CD8-positive, alpha-beta memory T cell (primary cell): ENCODE measurements around the gene FMNL3. TPM values are rescaled to one million over a fixed set of nuclear protein-coding genes. Genes with fewer than 3 reads are reported as not detected.

Experiments
- CTCF ChIA-PET: fragments of 350-600 bp; sonication (Branson Sonifier 250); formaldehyde crosslinking; loops from one replicate; lab custom pipeline; 2021; ENCODE audit warnings: antibody characterized with exemption; lab: Charles Lee
- POLR2A ChIA-PET: fragments of 350-600 bp; sonication (Branson Sonifier 250); formaldehyde crosslinking; loops from one replicate; lab custom pipeline; 2021; ENCODE audit warnings: antibody characterized with exemption; lab: Charles Lee
- DNase-seq, 5 donors: peaks; one replicate each; pipeline versions ENCODE4 v3.0.0 to v3.0.0-alpha.2; 2020 to 2022; ENCODE audit warnings: mixed read lengths in 1 of 5
- H3K27ac ChIP-seq: one replicate; pipeline ENCODE4 v1.7.0; 2013; ENCODE audit warnings: low read depth, mild to moderate bottlenecking, low read length, moderate library complexity
- H3K27me3 ChIP-seq: 2 replicates; pipeline ENCODE4 v1.7.0; 2013; ENCODE audit warnings: low read length, mild to moderate bottlenecking; ENCODE audit not compliant: insufficient read depth, poor library complexity, severe bottlenecking
- H3K36me3 ChIP-seq: 2 replicates; pipeline ENCODE4 v1.7.0; 2013; ENCODE audit warnings: mild to moderate bottlenecking, low read length, moderate library complexity; ENCODE audit not compliant: insufficient read depth
- H3K4me1 ChIP-seq: 2 replicates; pipeline ENCODE4 v1.7.0; 2013; ENCODE audit warnings: mild to moderate bottlenecking, low read length, moderate library complexity; ENCODE audit not compliant: insufficient read depth
- H3K4me3 ChIP-seq: 2 replicates; pipeline ENCODE4 v1.7.0; 2013; ENCODE audit warnings: mild to moderate bottlenecking, low read length
- H3K9me3 ChIP-seq: 2 replicates; pipeline ENCODE4 v1.7.0; 2013; ENCODE audit warnings: mild to moderate bottlenecking, low read length
- H3K27ac Mint-ChIP-seq, 8 donors: one replicate each; pipeline ENCODE4 v1.8.0; 2020 to 2021; ENCODE audit warnings: mixed read lengths in 8 of 8, mild to moderate bottlenecking in 6 of 8, inconsistent platforms in 3 of 8, moderate library complexity in 3 of 8
- H3K27me3 Mint-ChIP-seq, 2 donors: one replicate each; pipeline ENCODE4 v1.8.0; 2020 to 2021; ENCODE audit warnings: mixed read lengths in 2 of 2, mild to moderate bottlenecking in 1 of 2, moderate library complexity in 1 of 2
- H3K36me3 Mint-ChIP-seq, 3 donors: one replicate each; pipeline ENCODE4 v1.8.0; 2020 to 2021; ENCODE audit warnings: mixed read lengths in 3 of 3, inconsistent platforms in 1 of 3, mild to moderate bottlenecking in 1 of 3
- H3K4me1 Mint-ChIP-seq, 3 donors: one replicate each; pipeline ENCODE4 v1.8.0; 2020 to 2021; ENCODE audit warnings: mixed read lengths in 3 of 3, inconsistent platforms in 1 of 3, mild to moderate bottlenecking in 1 of 3
- H3K4me3 Mint-ChIP-seq, 7 donors: one replicate each; pipeline ENCODE4 v1.8.0; 2020 to 2021; ENCODE audit warnings: mixed read lengths in 7 of 7, mild to moderate bottlenecking in 6 of 7, moderate library complexity in 4 of 7, inconsistent platforms in 2 of 7
- H3K9me3 Mint-ChIP-seq, 5 donors: one replicate each; pipeline ENCODE4 v1.8.0; 2020 to 2022; ENCODE audit warnings: mixed read lengths in 5 of 5, mild to moderate bottlenecking in 3 of 5, moderate library complexity in 2 of 5, inconsistent platforms in 1 of 5
- polyA plus RNA-seq: library from polyadenylated mRNA; unstranded; fragments of 300-500 nt; fragmentation: Illumina TruSeq; gene quantifications from one replicate; pipeline ENCODE4 v1.2.3, GENCODE V29; 2021
- total RNA-seq, 2 experiments: library from RNA; stranded (reverse); gene quantifications; one replicate each; pipeline ENCODE4 v1.2.3, GENCODE V29; 2021

FMNL3 gene
- total and polyA plus RNA-seq, 3 experiments from 2014 or later, result 6.3 to 36.7 (median 35.8) TPM

GRCh38 chr12:49687941-49688340 is 19.3 kb downstream of the FMNL3 start:
- ChIA-PET CTCF (no interaction called here), POLR2A (interaction anchor here (1.2 kb wide), 1 partner anchor 43 kb away, joined by 8 read pairs; no protein-coding TSS in a partner anchor)
- Mint-ChIP-seq H3K4me3 (no peak overlapping the region), H3K9me3 (no peaks in the 10 kb centered on the region), H3K27ac (peak overlapping the region in 1 of 8 donors; percentile 51), H3K36me3 (peaks cover 0 to 2% (median 0%) of the 10 kb centered on the region in 3 donors), H3K27me3 (no peaks in the 10 kb centered on the region), H3K4me1 (peaks cover 34 to 63% (median 48%) of the 10 kb centered on the region in 3 donors)
- Histone ChIP-seq H3K36me3 (no peaks in the 10 kb centered on the region), H3K4me1 (peaks cover 34% of the 10 kb centered on the region), H3K4me3 (no peak overlapping the region), H3K27ac (no peak overlapping the region), H3K9me3 (no peaks in the 10 kb centered on the region), H3K27me3 (no peaks in the 10 kb centered on the region)
- no peak for DNase-seq

GRCh38 chr12:49684310-49684854 is 22.8 kb downstream of the FMNL3 start:
- Mint-ChIP-seq H3K36me3 (peaks cover 0 to 2% (median 0%) of the 10 kb centered on the region in 3 donors), H3K4me1 (peaks cover 27 to 56% (median 45%) of the 10 kb centered on the region in 3 donors), H3K27me3 (no peaks in the 10 kb centered on the region), H3K9me3 (no peaks in the 10 kb centered on the region), H3K27ac (peak overlapping the region in 4 of 8 donors; percentile 18 to 43 (median 26)), H3K4me3 (peak overlapping the region in 1 of 7 donors; percentile 4)
- ChIA-PET POLR2A (interaction anchor here (1.1 kb wide), 1 partner anchor 22 kb away, joined by 3 read pairs; the partner anchor contains the start of gene FMNL3), CTCF (interaction anchor here (1.0 to 2.5 kb wide), 3 partner anchors 37 to 48 kb away, joined by 3 to 6 read pairs (median 4); no protein-coding TSS in a partner anchor)
- Histone ChIP-seq H3K27ac (no peak overlapping the region), H3K27me3 (no peaks in the 10 kb centered on the region), H3K4me3 (no peak overlapping the region), H3K9me3 (no peaks in the 10 kb centered on the region), H3K4me1 (peaks cover 16% of the 10 kb centered on the region), H3K36me3 (no peaks in the 10 kb centered on the region)
- no peak for DNase-seq

GRCh38 chr12:49683599-49684309 is 23.5 kb downstream of the FMNL3 start:
- peaks cover 0 to 2% (median 0%) of the 10 kb centered on the region in 3 donors for H3K36me3 Mint-ChIP-seq
- H3K27me3 ChIP-seq, result no peaks in the 10 kb centered on the region
- H3K27ac ChIP-seq, result no peak overlapping the region
- peak overlapping the region in 1 of 7 donors; percentile 25 for H3K4me3 Mint-ChIP-seq
- H3K27me3 Mint-ChIP-seq, result no peaks in the 10 kb centered on the region
- H3K4me3 ChIP-seq, result no peak overlapping the region
- H3K36me3 ChIP-seq, result no peaks in the 10 kb centered on the region
- ChIA-PET POLR2A (interaction anchor here (1.1 kb wide), 1 partner anchor 23 kb away, joined by 3 read pairs; the partner anchor contains the start of gene FMNL3), CTCF (interaction anchor here (1.0 to 2.5 kb wide), 3 partner anchors 37 to 47 kb away, joined by 3 to 6 read pairs (median 4); no protein-coding TSS in a partner anchor)
- peaks cover 11% of the 10 kb centered on the region for H3K4me1 ChIP-seq
- DNase-seq, result no peak
- H3K27ac Mint-ChIP-seq, result peak overlapping the region in 6 of 8 donors; percentile 7 to 62 (median 48)
- peaks cover 27 to 56% (median 41%) of the 10 kb centered on the region in 3 donors for H3K4me1 Mint-ChIP-seq
- no peaks in the 10 kb centered on the region for H3K9me3 Mint-ChIP-seq
- H3K9me3 ChIP-seq, result no peaks in the 10 kb centered on the region

GRCh38 chr12:49680075-49680474 is 27.1 kb downstream of the FMNL3 start:
- H3K27me3 ChIP-seq, result no peaks in the 10 kb centered on the region
- H3K4me3 ChIP-seq, result no peak overlapping the region
- H3K9me3 ChIP-seq, result no peaks in the 10 kb centered on the region
- peaks cover 38 to 64% (median 55%) of the 10 kb centered on the region in 3 donors for H3K4me1 Mint-ChIP-seq
- no peak overlapping the region for H3K4me3 Mint-ChIP-seq
- no peaks in the 10 kb centered on the region for H3K9me3 Mint-ChIP-seq
- H3K27me3 Mint-ChIP-seq, result no peaks in the 10 kb centered on the region
- no peaks in the 10 kb centered on the region for H3K36me3 ChIP-seq
- H3K27ac Mint-ChIP-seq, result peak overlapping the region in 2 of 8 donors; percentile 42 to 44
- H3K27ac ChIP-seq, result no peak overlapping the region
- no peaks in the 10 kb centered on the region for H3K36me3 Mint-ChIP-seq
- no peak for DNase-seq
- ChIA-PET POLR2A (interaction anchor here (0.6 kb wide), 1 partner anchor 15 kb away, joined by 3 read pairs; no protein-coding TSS in a partner anchor), CTCF (interaction anchor here (0.9 to 2.1 kb wide), 4 partner anchors 10 to 36 kb away, joined by 4 to 11 read pairs (median 4); no protein-coding TSS in a partner anchor)
- H3K4me1 ChIP-seq, result peaks cover 32% of the 10 kb centered on the region

- no peaks in the 10 kb centered on the region for H3K9me3 Mint-ChIP-seq
- CTCF ChIA-PET, result interaction anchor here (1.7 to 2.1 kb wide), 2 partner anchors 12 to 34 kb away, joined by 4 to 11 read pairs; no protein-coding TSS in a partner anchor
- H3K4me3 Mint-ChIP-seq, result no peak overlapping the region
- no peaks in the 10 kb centered on the region for H3K36me3 ChIP-seq
- H3K4me1 ChIP-seq, result peaks cover 37% of the 10 kb centered on the region
- no peaks in the 10 kb centered on the region for H3K27me3 ChIP-seq
- peaks cover 40 to 64% (median 55%) of the 10 kb centered on the region in 3 donors for H3K4me1 Mint-ChIP-seq
- H3K4me3 ChIP-seq, result no peak overlapping the region
- DNase-seq, result no peak
- H3K9me3 ChIP-seq, result no peaks in the 10 kb centered on the region
- H3K27me3 Mint-ChIP-seq, result no peaks in the 10 kb centered on the region
- H3K36me3 Mint-ChIP-seq, result peaks cover 0 to 2% (median 0%) of the 10 kb centered on the region in 3 donors
- peak overlapping the region in 2 of 8 donors; percentile 23 to 61 for H3K27ac Mint-ChIP-seq
- POLR2A ChIA-PET, result no interaction called here
- H3K27ac ChIP-seq, result no peak overlapping the region
Measured at GRCh38 chr12:49678711-49679110, 28.5 kb downstream of the FMNL3 start.

GRCh38 chr12:49675137-49675536 is 32.1 kb downstream of the FMNL3 start:
- Mint-ChIP-seq H3K27ac (peak overlapping the region in 7 of 8 donors; percentile 88 to 99 (median 98)), H3K4me3 (no peak overlapping the region), H3K36me3 (peaks cover 0 to 2% (median 0%) of the 10 kb centered on the region in 3 donors), H3K9me3 (no peaks in the 10 kb centered on the region), H3K27me3 (no peaks in the 10 kb centered on the region), H3K4me1 (peaks cover 65 to 79% (median 73%) of the 10 kb centered on the region in 3 donors)
- no peak overlapping the region for H3K4me3 ChIP-seq
- peaks cover 70% of the 10 kb centered on the region for H3K4me1 ChIP-seq
- no peaks in the 10 kb centered on the region for H3K27me3 ChIP-seq
- no peaks in the 10 kb centered on the region for H3K9me3 ChIP-seq
- H3K27ac ChIP-seq, result no peak overlapping the region
- DNase-seq, result no peak
- ChIA-PET POLR2A (interaction anchor here (0.7 to 1.4 kb wide), 3 partner anchors 12 to 31 kb away, joined by 3 to 5 read pairs (median 3); no protein-coding TSS in a partner anchor), CTCF (interaction anchor here (0.9 to 14.4 kb wide), 9 partner anchors 12 to 66 kb away, joined by 3 to 120 read pairs (median 6); partner anchors contain the start of genes FMNL3, PRPF40B and TMBIM6)
- H3K36me3 ChIP-seq, result no peaks in the 10 kb centered on the region

- H3K4me1 Mint-ChIP-seq, result peaks cover 71 to 84% (median 79%) of the 10 kb centered on the region in 3 donors
- Histone ChIP-seq H3K27ac (peak overlapping the region; percentile 64), H3K4me1 (peaks cover 77% of the 10 kb centered on the region), H3K27me3 (no peaks in the 10 kb centered on the region), H3K4me3 (no peak overlapping the region), H3K9me3 (no peaks in the 10 kb centered on the region), H3K36me3 (no peaks in the 10 kb centered on the region)
- no peak for DNase-seq
- H3K4me3 Mint-ChIP-seq, result peak overlapping the region in 3 of 7 donors; percentile 2 to 46 (median 46)
- no peaks in the 10 kb centered on the region for H3K9me3 Mint-ChIP-seq
- H3K27ac Mint-ChIP-seq, result peak overlapping the region; percentile 87 to 99 (median 98)
- no peaks in the 10 kb centered on the region for H3K27me3 Mint-ChIP-seq
- H3K36me3 Mint-ChIP-seq, result peaks cover 0 to 2% (median 0%) of the 10 kb centered on the region in 3 donors
- CTCF ChIA-PET, result interaction anchor here (0.6 to 14.4 kb wide), 12 partner anchors 11 to 803 kb away, joined by 3 to 120 read pairs (median 4); partner anchors contain the start of genes FMNL3, PRPF40B and TMBIM6
- POLR2A ChIA-PET, result interaction anchor here (0.7 to 1.4 kb wide), 4 partner anchors 11 to 31 kb away, joined by 3 to 5 read pairs (median 4); no protein-coding TSS in a partner anchor
Measured at GRCh38 chr12:49674318-49674981, 32.8 kb downstream of the FMNL3 start.
